GM12891 (cell line): ENCODE measurements around the gene TMEM255B.

Experiments used
- POLR2A ChIP-seq: IDR thresholded peaks from 2 replicates; pipeline ENCODE4 v1.6.1; 2011; ENCODE audit warnings: low read depth, low read length, control low read depth
- POLR2AphosphoS5 ChIP-seq: IDR thresholded peaks from 2 replicates; pipeline ENCODE4 v1.6.1; 2011; ENCODE audit warnings: low read depth, low read length, control low read depth
- TAF1 ChIP-seq: IDR thresholded peaks from 2 replicates; pipeline ENCODE4 v1.6.1; 2011; ENCODE audit warnings: low read depth, low read length, control low read depth

DNA sequence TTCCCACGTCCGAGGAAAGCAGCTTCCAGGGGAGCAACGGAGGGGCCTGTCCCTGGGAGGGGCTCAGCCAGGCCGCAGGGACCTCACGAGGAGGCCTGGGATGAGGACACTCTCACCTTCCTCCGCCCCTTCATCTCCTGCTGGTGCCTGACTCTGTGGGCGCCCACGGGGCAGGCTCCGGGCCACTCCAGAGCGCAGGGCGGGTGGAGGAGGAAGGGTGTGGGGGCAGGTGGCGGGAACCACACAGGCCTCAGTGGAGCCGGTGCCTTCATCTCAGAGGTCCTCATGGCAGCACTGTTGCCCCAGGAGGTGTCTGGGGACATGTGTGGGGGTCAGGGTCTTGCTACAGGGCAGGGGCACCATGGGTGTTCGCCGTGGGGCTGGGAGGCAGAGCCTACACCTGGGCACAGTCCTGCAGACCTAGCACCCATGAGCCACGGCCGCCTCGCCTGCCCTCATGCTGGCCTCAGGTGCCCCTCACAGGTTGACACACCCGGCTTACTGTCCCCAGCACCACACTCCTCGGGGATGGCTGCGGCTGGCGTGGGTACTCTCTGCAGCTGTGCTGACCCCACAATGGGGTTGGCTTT is 10.1 kb upstream of the TMEM255B start:
- TF ChIP-seq POLR2A (no peak), TAF1 (no peak), POLR2AphosphoS5 (no peak)
